HG03378 (cell line): ENCODE measurements around the gene HPDL.
A peak's percentile ranks its signal among the peaks of the same experiment; 100 is the strongest.
"Not testable (repeated sequence)": the region's sequence is repeated elsewhere in the genome, so short reads cannot be mapped to it uniquely, and the experiment has no call there.

Experiments used
- ATAC-seq: cut with Tn5 transposase; IDR thresholded peaks from one replicate; pipeline ENCODE4 v1.9.1; 2021; ENCODE audit warnings: mild to moderate bottlenecking, moderate library complexity; ENCODE audit not compliant: unreplicated experiment

HPDL gene

GRCh38 chr1:45348966-45349677 lies 22.4 kb downstream of the HPDL start:
- no peak for ATAC-seq

- no peak for ATAC-seq
Measured at GRCh38 chr1:45351508-45351907, 24.8 kb downstream of the HPDL start.

- no peak for ATAC-seq
Measured at GRCh38 chr1:45353685-45354084, 27.0 kb downstream of the HPDL start.

GRCh38 chr1:45354838-45355237 lies 28.1 kb downstream of the HPDL start:
- no peak for ATAC-seq

GRCh38 chr1:45355683-45356082 lies 29.0 kb downstream of the HPDL start:
- no peak for ATAC-seq

- no peak for ATAC-seq
Measured at GRCh38 chr1:45356186-45356585, 29.5 kb downstream of the HPDL start.

- no peak for ATAC-seq
Measured at GRCh38 chr1:45359882-45360513, 33.3 kb downstream of the HPDL start.

- not testable (repeated sequence) for ATAC-seq
Measured at GRCh38 chr1:45360981-45361380, 34.3 kb downstream of the HPDL start.

GRCh38 chr1:45364294-45364693 lies 37.6 kb downstream of the HPDL start:
- ATAC-seq: no peak

- peak; percentile 77 for ATAC-seq
Measured at GRCh38 chr1:45365051-45365450, 38.4 kb downstream of the HPDL start.

- ATAC-seq: peak; percentile 59
Measured at GRCh38 chr1:45370575-45370974, 43.9 kb downstream of the HPDL start.

GRCh38 chr1:45373573-45373972 lies 46.9 kb downstream of the HPDL start:
- no peak for ATAC-seq

- ATAC-seq: no peak
Measured at GRCh38 chr1:45375104-45376090, 48.7 kb downstream of the HPDL start.

- no peak for ATAC-seq
Measured at GRCh38 chr1:45378184-45378583, 51.5 kb downstream of the HPDL start.
